ENCODE data around the gene LYPD5. TPM values are rescaled to one million over a fixed set of nuclear protein-coding genes. Genes with fewer than 3 reads are reported as not detected.

Gene LYPD5
- total RNA-seq, 1 experiment from 2014 or later, result 0.46 TPM

GRCh38 chr19:43774103-43774939 lies 27.9 kb downstream of the LYPD5 start (continued):
- TF ChIP-seq ZNF423 (CRISPR knock-in tag; IDR thresholded peaks at IDR 0.05), result no peak
- no peak for TF ChIP-seq TCF7 (CRISPR knock-in tag; IDR thresholded peaks at IDR 0.05; ENCODE audit: low read depth)

GRCh38 chr19:43773725-43774102 lies 28.5 kb downstream of the LYPD5 start:
- H3K4me3 Mint-ChIP-seq, result peak overlapping the region; percentile 72
- ChIA-PET POLR2A (interaction anchor here (0.6 to 1.9 kb wide), 3 partner anchors 12 to 34 kb away, joined by 3 to 12 read pairs (median 5); partner anchors contain the start of gene SMG9), CTCF (interaction anchor here (0.7 to 7.4 kb wide), 15 partner anchors 7 to 997 kb away, joined by 3 to 101 read pairs (median 6); partner anchors contain the start of genes IRGC and SMG9)
- peak; percentile 49 for ATAC-seq
- TF ChIP-seq EMX1 (CRISPR knock-in tag; IDR thresholded peaks at IDR 0.05), result no peak
- no peak for TF ChIP-seq SP1 (CRISPR knock-in tag; conservative IDR thresholded peaks at IDR 0.05)
- no peak for TF ChIP-seq MAX (CRISPR knock-in tag; IDR thresholded peaks at IDR 0.05)
- no peak for TF ChIP-seq PREB (CRISPR knock-in tag; IDR thresholded peaks at IDR 0.05; ENCODE audit: borderline replicate concordance)
- no peak for TF ChIP-seq MYBL2 (CRISPR knock-in tag; IDR thresholded peaks at IDR 0.05)
- no peak for TF ChIP-seq ZNF425 (CRISPR knock-in tag; conservative IDR thresholded peaks at IDR 0.05)
- no peak for TF ChIP-seq ETV6 (CRISPR knock-in tag; IDR thresholded peaks at IDR 0.05)
- no peak for TF ChIP-seq NFE2L1 (CRISPR knock-in tag; IDR thresholded peaks at IDR 0.05)
- TF ChIP-seq KAT7 (CRISPR knock-in tag; IDR thresholded peaks at IDR 0.05; ENCODE audit: borderline replicate concordance), result no peak
- TF ChIP-seq HMGXB4 (CRISPR knock-in tag; IDR thresholded peaks at IDR 0.05), result no peak
- no peak for TF ChIP-seq GABPB1 (CRISPR knock-in tag; IDR thresholded peaks at IDR 0.05)
- no peak for TF ChIP-seq TEAD4 (CRISPR knock-in tag; IDR thresholded peaks at IDR 0.05)
- TF ChIP-seq ZBTB43 (CRISPR knock-in tag; IDR thresholded peaks at IDR 0.05), result no peak
- no peak for TF ChIP-seq ZSCAN18 (CRISPR knock-in tag; IDR thresholded peaks at IDR 0.05)
- no peak for TF ChIP-seq MXD4 (CRISPR knock-in tag; IDR thresholded peaks at IDR 0.05; ENCODE audit: borderline replicate concordance)
- TF ChIP-seq OVOL2 (CRISPR knock-in tag; IDR thresholded peaks at IDR 0.05; ENCODE audit: borderline replicate concordance), result no peak
- no peak for TF ChIP-seq ZNF263 (CRISPR knock-in tag; IDR thresholded peaks at IDR 0.05; ENCODE audit: low read depth)
- peak; percentile 36 for DNase-seq (ENCODE audit: low spot score)
- H3K36me3 Mint-ChIP-seq, result no peaks in the 10 kb centered on the region
- peaks cover 78% of the 10 kb centered on the region for H3K27me3 Mint-ChIP-seq (ENCODE audit: low read depth)
- no peaks in the 10 kb centered on the region for H3K9me3 Mint-ChIP-seq
- H3K4me1 Mint-ChIP-seq, result peaks cover 35% of the 10 kb centered on the region
- H3K27ac Mint-ChIP-seq, result no peak overlapping the region

Data from WTC11 (cell line).